HepG2 (cell line): Measurements from ENCODE around the gene KDM4B. TPM values are rescaled to one million over a fixed set of nuclear protein-coding genes. Genes with fewer than 3 reads are reported as not detected.

ENCODE experiments used
- ATAC-seq: fragments of 200-7000 bp; cut with Tn5 transposase; 3 replicates; pipeline ENCODE4 v1.9.1; 2020; ENCODE audit warnings: mild to moderate bottlenecking, moderate library complexity
- BruUV-seq: library from RNA; stranded (reverse); fragments of 400-500 nt; replicated peaks from 2 replicates; lab custom pipeline; 2021; lab: Mats Ljungman, UMichigan
- CTCF ChIA-PET: fragments of 300-600 bp; formaldehyde crosslinking; extraction: SDS; loops from one replicate; lab custom pipeline; 2021; ENCODE audit warnings: low total read pairs, inconsistent platforms, low intra/inter-chr PET ratio; lab: Yijun Ruan, JAX
- POLR2A ChIA-PET: fragments of 350-600 bp; sonication (Branson Sonifier 250); formaldehyde crosslinking; loops from one replicate; lab custom pipeline; 2020; ENCODE audit warnings: antibody characterized with exemption, inconsistent platforms; lab: Yijun Ruan, JAX
- DNase-seq: peaks from one replicate; pipeline ENCODE4 v3.0.0-alpha.2; 2015; ENCODE audit warnings: low spot score
- FAIRE-seq: peaks from 3 replicates; lab custom pipeline; 2011; peaks lifted over from hg19 to GRCh38; lab: Jason Lieb, UNC
- H2AFZ ChIP-seq: one replicate; pipeline ENCODE4 v1.6.1; 2011; ENCODE audit warnings: low read length, inconsistent platforms
- H3K27ac ChIP-seq: fragments of 300-600 bp; 3 replicates; pipeline ENCODE4 v1.8.0; 2011; ENCODE audit warnings: mixed run types, mild to moderate bottlenecking, mixed read lengths, low read length, inconsistent platforms; ENCODE audit not compliant: insufficient read depth; ENCODE audit errors: extremely low read length
- H3K27me3 ChIP-seq, 2 experiments: fragments of 200-600 bp in 1 of 2; 2 replicates in 1 of 2; 3 replicates in 1 of 2; pipeline versions ENCODE4 v1.6.0 to v1.8.0; 2011; ENCODE audit warnings: low read length in 2 of 2, mild to moderate bottlenecking in 2 of 2, moderate library complexity in 2 of 2, inconsistent platforms in 1 of 2; ENCODE audit not compliant: insufficient read depth in 2 of 2, control insufficient read depth in 1 of 2
- H3K36me3 ChIP-seq, 2 experiments: fragments of 200-600 bp in 1 of 2; replicated peaks in 1 of 2; 2 replicates in 1 of 2; 3 replicates in 1 of 2; pipeline versions ENCODE4 v1.5.1 to v1.8.0; 2011; ENCODE audit warnings: low read length in 2 of 2, inconsistent platforms in 1 of 2; ENCODE audit not compliant: insufficient read depth in 2 of 2, control insufficient read depth in 1 of 2
- H3K4me1 ChIP-seq: 2 replicates; pipeline ENCODE4 v1.5.1; 2012; ENCODE audit warnings: low read length, inconsistent platforms; ENCODE audit not compliant: insufficient read depth
- H3K4me2 ChIP-seq: 2 replicates; pipeline ENCODE4 v1.6.0; 2011; ENCODE audit warnings: low read depth, low read length, inconsistent platforms
- H3K4me3 ChIP-seq, 3 experiments: fragments of 200-600 bp in 1 of 3; sonication (generic), shearing (Covaris generic) in 1 of 3; replicated peaks in 1 of 3; 2 replicates each; pipeline ENCODE4 v1.5.1; 2011 to 2016; ENCODE audit warnings: low read length in 3 of 3, inconsistent platforms in 2 of 3, low read depth in 2 of 3, mild to moderate bottlenecking in 2 of 3, control low read depth in 1 of 3, mixed read lengths in 1 of 3; ENCODE audit not compliant: insufficient read depth in 1 of 3
- H3K79me2 ChIP-seq: one replicate; pipeline ENCODE4 v1.6.1; 2011; ENCODE audit warnings: low read length, inconsistent platforms; ENCODE audit not compliant: insufficient read depth
- H3K9ac ChIP-seq: 2 replicates; pipeline ENCODE4 v1.6.0; 2011; ENCODE audit warnings: mild to moderate bottlenecking, low read depth, low read length, inconsistent platforms; ENCODE audit not compliant: insufficient read depth
- H3K9me3 ChIP-seq: 2 replicates; pipeline ENCODE4 v1.5.1; 2012; ENCODE audit warnings: mild to moderate bottlenecking, low read length
- H4K20me1 ChIP-seq: 2 replicates; pipeline ENCODE4 v1.6.0; 2011; ENCODE audit warnings: inconsistent platforms, mild to moderate bottlenecking, low read length, moderate library complexity; ENCODE audit not compliant: insufficient read depth
- BCLAF1 ChIP-seq: fragments of 450-650 bp; IDR thresholded peaks from 2 replicates; pipeline ENCODE4 v1.6.1; 2017; ENCODE audit warnings: mild to moderate bottlenecking
- CC2D1A ChIP-seq: sonication (generic); formaldehyde crosslinking; IDR thresholded peaks from 2 replicates; pipeline ENCODE4 v1.8.1; 2023; ENCODE audit warnings: mild to moderate bottlenecking, missing genetic modification reagents
- GMEB1 ChIP-seq: sonication (generic); formaldehyde crosslinking; IDR thresholded peaks from 2 replicates; pipeline ENCODE4 v1.5.1; 2020; ENCODE audit warnings: missing genetic modification reagents, mild to moderate bottlenecking, borderline replicate concordance
- IRF9 ChIP-seq: sonication (generic); formaldehyde crosslinking; IDR thresholded peaks from 2 replicates; pipeline ENCODE4 v1.8.0; 2022; ENCODE audit warnings: missing genetic modification reagents, mild to moderate bottlenecking, borderline replicate concordance
- NFRKB ChIP-seq: fragments of 450-650 bp; IDR thresholded peaks from 2 replicates; pipeline ENCODE4 v1.6.1; 2017
- SIN3B ChIP-seq: fragments of 150-350 bp; IDR thresholded peaks from 2 replicates; pipeline ENCODE4 v1.6.1; 2014; ENCODE audit warnings: low read length
- SKIL ChIP-seq: sonication (generic); formaldehyde crosslinking; IDR thresholded peaks from 2 replicates; pipeline ENCODE4 v1.8.0; 2022; ENCODE audit warnings: missing genetic modification reagents, mild to moderate bottlenecking, moderate library complexity, borderline replicate concordance
- SMYD3 ChIP-seq: sonication (generic); formaldehyde crosslinking; IDR thresholded peaks from 2 replicates; pipeline ENCODE4 v1.8.1; 2023; ENCODE audit warnings: mild to moderate bottlenecking, missing genetic modification reagents
- SRY ChIP-seq: sonication (generic); formaldehyde crosslinking; IDR thresholded peaks from 2 replicates; pipeline ENCODE4 v1.8.0; 2022; ENCODE audit warnings: mild to moderate bottlenecking, missing genetic modification reagents
- TAF15 ChIP-seq: fragments of 200-400 bp; formaldehyde crosslinking; IDR thresholded peaks from one replicate; pipeline ENCODE4 v1.6.1; 2018; ENCODE audit warnings: mild to moderate bottlenecking, low read depth, low read length; ENCODE audit not compliant: poor library complexity, severe bottlenecking
- ZNF256 ChIP-seq: sonication (generic); formaldehyde crosslinking; conservative IDR thresholded peaks from 2 replicates; pipeline ENCODE4 v1.4.0; 2020; ENCODE audit warnings: missing genetic modification reagents
- WGBS: methylation state at CpG from one replicate; pipeline ENCODE4 v1.1.6; 2017; ENCODE audit warnings: low lambda C conversion rate; 5-methylcytosine and 5-hydroxymethylcytosine counted together
- in situ Hi-C: cut with HindIII; loops from 2 replicates; pipeline ENCODE4 v1.10.0; 2017; ENCODE audit warnings: low pct_unique_long_range_greater_than_20kb; ENCODE audit not compliant: extremely low pct_ligation_motif_present
- intact Hi-C: fragments of 100-400 bp; cut with micrococcal nuclease; formaldehyde crosslinking; loops from one replicate; pipeline ENCODE4 v1.10.0; 2022; ENCODE audit not compliant: unreplicated experiment
- polyA plus RNA-seq, 8 experiments: library from polyadenylated mRNA; depleted of rRNA in 3 of 8; stranded (reverse) in 7 of 8; unstranded in 1 of 8; fragments of >200 nt; fragmentation: Illumina TruSeq in 4 of 8; extraction: Trizol in 4 of 8; gene quantifications; 2 replicates each; pipeline versions ENCODE4 v1.2.1 to v1.2.3, GENCODE V29; 2011 to 2016; ENCODE audit warnings: low read depth in 4 of 8, missing spikeins in 1 of 8, mixed read lengths in 1 of 8; ENCODE audit not compliant: insufficient read depth in 1 of 8
- total RNA-seq, 5 experiments: library from RNA; depleted of rRNA; stranded (reverse); fragments of >200 nt; fragmentation: Illumina TruSeq; extraction: Trizol; gene quantifications; 2 replicates each; pipeline ENCODE4 v1.2.3, GENCODE V29; 2016; ENCODE audit warnings: low read depth in 1 of 5

The KDM4B gene
- total and polyA plus RNA-seq, 2 of the 13 experiments (the other 11 are each of a cell fraction or from before 2014, with no cell fraction given): 4.9 to 14.6 TPM

GRCh38 chr19:4988770-4989251 is 19.9 kb downstream of the KDM4B start:
- no TSS peak for BruUV-seq
- Histone ChIP-seq H3K9ac (no peak overlapping the region), H3K4me3 (no peak overlapping the region), H3K36me3 (peaks cover 2 to 4% of the 10 kb centered on the region in 2 experiments; a peak in 2 of 5 replicates), H3K27me3 (no peaks in the 10 kb centered on the region), H3K27ac (no peak overlapping the region), H3K79me2 (peaks cover 69% of the 10 kb centered on the region), H4K20me1 (peaks cover 50% of the 10 kb centered on the region), H3K4me2 (no peak overlapping the region), H2AFZ (no peak overlapping the region), H3K9me3 (no peaks in the 10 kb centered on the region), H3K4me1 (peaks cover 16% of the 10 kb centered on the region)
- intact Hi-C loops: no loop called here
- ATAC-seq (no peak), FAIRE-seq (no peak), DNase-seq (no peak)
- 85% methylated on average over 11 of the region's 13 CpGs for WGBS
- ChIA-PET CTCF (no interaction called here), POLR2A (no interaction called here)
- TF ChIP-seq NFRKB (no peak), SIN3B (no peak), GMEB1 (no peak), BCLAF1 (no peak), SRY (CRISPR knock-in tag) (no peak), TAF15 (no peak), IRF9 (CRISPR knock-in tag) (no peak), ZNF256 (no peak), SMYD3 (CRISPR knock-in tag) (no peak), SKIL (CRISPR knock-in tag) (no peak), CC2D1A (CRISPR knock-in tag) (no peak)
- in situ Hi-C loops: no loop called here
